HS-27A (cell line): ENCODE measurements around the gene RAD51B.

Source experiments
- DNase-seq: peaks from one replicate; pipeline ENCODE4 v3.0.0-alpha.2; 2012; ENCODE audit warnings: low read depth, missing footprints

The RAD51B gene

GRCh38 chr14:68553311-68553710 is 733.7 kb downstream of the RAD51B start:
- DNase-seq: no peak

DNA sequence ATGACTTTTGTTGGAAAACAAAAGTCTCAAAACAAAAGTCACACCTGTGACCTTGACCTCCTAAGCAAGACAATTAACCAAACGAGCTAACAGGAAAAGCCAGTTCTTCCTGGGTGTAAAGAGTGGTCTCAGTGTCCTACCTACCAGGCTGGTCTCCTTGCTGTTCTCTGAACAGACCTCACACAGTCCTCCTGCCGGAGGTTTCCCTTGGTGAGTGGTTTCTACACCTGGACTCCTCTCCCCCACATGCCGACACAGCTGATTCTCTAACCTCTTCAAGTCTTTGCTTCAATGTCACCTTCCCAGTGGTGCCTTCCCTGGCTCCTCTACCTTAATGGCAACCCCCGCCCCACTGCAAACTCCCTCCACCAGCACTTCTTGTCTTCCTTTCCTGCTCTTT is 734.7 kb downstream of the RAD51B start:
- no peak for DNase-seq

GRCh38 chr14:68556253-68556652 is 736.7 kb downstream of the RAD51B start:
- DNase-seq: no peak

GRCh38 chr14:68557648-68558047 is 738.1 kb downstream of the RAD51B start:
- DNase-seq: no peak

GRCh38 chr14:68558096-68558495 is 738.5 kb downstream of the RAD51B start:
- no peak for DNase-seq

GRCh38 chr14:68559949-68560348 is 740.4 kb downstream of the RAD51B start:
- DNase-seq: no peak

DNA sequence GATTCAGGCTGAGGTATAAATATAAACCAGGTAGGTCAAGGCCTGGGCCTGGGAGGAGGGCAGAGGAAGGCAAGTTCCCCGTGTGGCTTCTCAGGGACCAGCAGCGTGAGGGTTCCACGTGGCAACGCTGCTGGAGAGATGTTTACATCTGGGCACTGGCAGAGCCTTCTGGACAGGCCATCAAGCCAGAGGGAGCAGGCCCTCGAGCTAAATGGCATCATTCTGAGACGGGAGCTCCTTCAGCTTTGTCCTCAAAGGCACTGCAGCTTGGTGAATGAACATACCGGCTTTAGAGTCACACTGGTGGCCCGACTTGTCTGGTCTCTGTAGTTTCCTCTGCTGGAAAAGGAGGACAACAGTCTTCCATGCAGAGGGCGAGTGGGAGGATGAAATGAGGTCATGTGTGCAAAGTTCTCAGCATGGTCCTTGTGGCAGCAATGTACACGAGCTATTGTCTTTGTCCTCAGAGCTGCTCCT is 742.0 kb downstream of the RAD51B start:
- no peak for DNase-seq

DNA sequence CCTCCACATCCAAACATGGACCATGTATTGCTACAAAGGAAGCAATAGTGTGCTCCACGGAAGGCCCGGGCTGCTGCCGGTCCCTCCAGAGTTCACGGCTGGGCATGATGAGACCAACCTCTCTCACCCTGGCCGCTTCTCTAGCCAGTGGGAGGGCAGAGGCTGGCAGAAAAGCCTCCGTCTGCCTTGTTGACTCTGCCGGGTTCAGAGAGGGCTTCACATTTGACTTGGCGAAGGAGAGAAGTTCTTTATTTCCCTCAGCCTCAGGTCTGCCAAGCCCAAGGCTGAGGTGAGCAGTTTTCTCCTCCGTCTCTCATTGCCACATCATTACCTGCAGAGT is 743.3 kb downstream of the RAD51B start:
- DNase-seq: no peak

DNA sequence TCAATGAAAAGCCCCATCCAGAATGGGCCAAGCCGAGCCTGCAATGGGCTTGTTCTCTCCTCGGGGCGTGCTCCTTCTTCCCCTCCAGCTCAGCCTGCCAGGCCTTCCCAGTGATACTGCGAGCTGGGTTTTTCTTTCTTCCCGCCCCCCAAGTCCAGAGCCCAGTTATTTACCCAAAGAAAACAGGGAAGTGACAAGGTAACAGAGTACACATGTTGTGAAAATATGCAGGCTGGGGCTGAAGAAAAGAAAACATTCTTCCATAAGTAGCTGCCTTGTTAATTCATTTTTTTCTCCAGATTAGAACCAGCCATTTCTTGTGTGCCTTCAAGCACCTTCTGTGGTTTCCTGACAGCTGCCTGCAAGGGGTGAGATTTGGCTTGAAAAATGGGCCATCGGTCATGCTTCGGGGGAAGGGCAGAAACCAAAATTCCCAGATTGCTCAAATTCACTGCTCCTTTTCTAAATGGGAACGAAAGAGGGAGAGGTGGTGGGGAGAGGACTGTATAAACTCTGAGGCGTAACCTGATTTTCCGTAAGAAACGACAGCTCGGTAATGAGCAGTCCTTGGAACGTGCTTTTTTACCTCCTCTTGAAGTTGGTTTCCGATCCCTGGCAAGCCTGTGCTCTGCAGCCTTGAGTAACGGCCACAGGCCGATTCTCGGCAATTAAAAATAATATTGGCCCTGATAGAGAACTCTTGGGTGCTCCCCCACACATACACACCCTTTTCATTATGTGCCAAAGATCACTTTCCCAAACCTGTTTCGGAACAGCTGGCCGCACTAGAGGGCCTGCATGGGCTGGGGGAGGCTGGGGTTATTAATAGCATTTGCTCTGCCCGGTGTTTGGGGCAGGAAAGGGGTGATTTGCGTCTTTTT is 743.9 kb downstream of the RAD51B start:
- no peak for DNase-seq

GRCh38 chr14:68564191-68564825 is 744.7 kb downstream of the RAD51B start:
- DNase-seq: no peak

DNA sequence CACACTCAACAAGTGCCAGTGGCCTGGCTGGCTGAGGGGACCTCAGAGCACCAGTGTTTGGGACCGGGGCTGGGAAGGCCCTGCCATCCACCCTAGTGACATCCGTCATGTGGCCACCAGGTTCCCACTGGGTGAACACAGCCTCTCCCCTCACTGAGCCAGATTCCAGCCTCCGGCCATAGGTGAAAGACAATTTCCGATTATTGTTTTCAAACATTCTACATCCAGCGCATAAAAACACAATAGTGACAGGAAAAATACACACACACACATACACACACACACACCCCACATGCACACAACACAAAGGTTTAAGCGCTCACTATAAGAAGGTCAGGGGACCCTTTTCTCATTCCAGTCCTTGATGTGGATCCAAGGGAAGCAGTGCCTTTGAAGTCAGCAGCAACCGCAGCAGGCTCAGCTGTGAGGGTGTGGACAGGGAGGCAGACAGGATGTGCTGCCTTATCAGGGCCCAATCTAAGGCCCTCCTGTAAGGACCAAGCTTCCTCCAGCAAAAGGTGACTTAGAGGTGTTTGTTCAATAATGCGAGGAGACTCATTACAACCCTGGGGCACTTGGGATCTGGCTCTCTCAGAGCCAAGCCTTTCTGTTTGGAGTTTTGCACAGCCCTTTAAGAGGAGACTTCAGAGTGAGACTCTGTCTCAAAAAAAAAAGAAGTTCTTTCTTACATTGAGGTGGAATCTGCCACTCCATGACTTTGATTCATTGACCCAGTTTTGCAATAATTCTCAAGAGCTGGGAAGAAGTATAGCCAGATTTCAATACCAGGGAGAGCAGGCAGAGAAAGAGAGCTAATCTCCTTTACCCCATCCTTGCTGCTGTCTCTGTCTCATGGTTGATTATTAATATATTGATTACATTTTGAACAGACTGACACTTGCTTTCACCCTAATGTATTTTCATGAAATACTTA is 745.5 kb downstream of the RAD51B start:
- DNase-seq: no peak

- no peak for DNase-seq
Measured at GRCh38 chr14:68566075-68566474, 746.5 kb downstream of the RAD51B start.

DNA sequence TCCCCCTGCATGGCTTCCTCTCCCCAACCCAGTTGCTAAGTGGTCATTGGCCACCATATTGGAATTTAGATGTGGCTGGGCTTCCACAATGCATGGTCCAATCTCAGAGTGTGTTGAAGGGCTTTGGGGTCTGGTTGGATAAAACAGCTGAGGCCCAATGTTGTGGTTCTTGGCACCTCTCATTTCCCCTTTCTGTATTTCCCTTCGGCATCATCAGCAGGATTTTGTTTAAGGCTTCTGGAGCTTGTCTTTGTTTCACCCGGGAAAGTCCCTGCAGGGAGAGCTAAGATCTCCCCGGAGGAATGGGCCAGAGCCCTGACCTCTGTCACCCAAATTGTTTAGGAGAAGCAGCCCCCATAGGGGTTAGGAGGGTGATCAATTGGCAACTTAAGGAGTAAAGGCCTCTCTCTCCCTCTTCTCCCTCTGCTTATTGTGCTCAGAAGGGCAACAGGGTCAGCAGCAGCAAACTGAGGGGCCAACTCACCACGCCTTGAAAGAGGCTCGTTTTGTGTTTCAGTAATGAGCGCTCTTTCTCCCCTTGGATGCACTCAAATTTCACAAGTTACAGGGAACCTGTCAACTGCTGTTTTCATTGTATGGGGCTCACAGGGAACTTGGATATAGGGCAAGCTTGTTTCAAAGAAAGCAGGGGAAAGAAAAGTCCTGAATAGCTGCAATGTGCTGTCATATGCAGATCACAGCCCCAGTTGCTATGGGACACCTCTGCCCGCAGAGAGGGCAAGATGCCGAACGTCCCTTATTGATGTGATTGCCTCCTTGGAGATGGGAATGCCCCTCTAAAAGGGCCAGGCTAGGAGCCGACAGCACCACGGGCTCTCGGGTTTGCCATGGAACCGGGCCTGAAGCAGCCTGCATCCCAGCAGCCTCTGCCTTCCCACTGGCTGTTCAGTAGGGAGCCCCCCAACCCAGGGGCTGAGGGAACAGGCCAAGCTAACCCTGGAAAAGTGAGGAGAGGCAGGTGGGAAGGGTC is 749.6 kb downstream of the RAD51B start:
- DNase-seq: no peak

GRCh38 chr14:68569970-68570409 is 750.4 kb downstream of the RAD51B start:
- no peak for DNase-seq

GRCh38 chr14:68571114-68571591 is 751.6 kb downstream of the RAD51B start:
- DNase-seq: no peak

- DNase-seq: no peak
Measured at GRCh38 chr14:68571928-68572525, 752.4 kb downstream of the RAD51B start.

DNA sequence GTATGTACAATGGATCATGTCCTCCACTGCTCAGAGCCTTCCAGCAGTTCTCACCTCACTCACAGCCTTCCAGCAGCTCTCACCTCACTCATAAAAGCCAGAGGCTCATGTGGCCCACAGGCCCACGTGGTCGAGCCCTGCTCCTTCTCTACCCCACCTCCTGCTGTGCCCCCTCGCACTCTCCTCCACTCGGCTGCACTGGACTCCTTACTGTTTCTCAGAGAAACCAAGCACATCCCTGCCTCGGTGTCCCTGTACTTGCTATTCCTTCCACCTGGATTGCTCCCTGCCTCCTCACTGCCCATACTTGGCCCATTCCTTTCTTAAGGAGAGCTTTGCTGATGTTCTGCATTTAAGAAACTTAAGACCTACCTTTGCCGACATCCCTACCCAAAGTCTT is 753.5 kb downstream of the RAD51B start:
- DNase-seq: no peak

DNA sequence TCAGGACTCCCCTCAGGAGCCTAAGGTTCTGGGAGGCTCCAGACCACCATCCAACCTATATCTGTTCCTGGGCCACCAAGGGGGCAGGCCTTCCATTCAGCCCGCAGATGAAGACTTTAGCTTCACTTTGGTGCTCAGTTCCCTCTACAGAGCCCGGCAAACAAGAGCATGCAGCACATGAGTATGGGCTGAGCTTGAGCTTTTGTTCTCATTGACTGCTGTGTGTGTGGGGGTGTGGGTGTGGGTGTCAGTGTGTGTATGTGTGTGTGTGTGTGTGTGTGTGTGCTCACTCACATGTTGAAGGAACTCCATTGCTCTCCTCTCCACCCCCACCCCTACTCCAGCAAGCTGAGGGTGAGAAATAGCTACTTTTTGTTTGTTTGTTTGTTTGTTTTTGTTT is 754.1 kb downstream of the RAD51B start:
- no peak for DNase-seq

DNA sequence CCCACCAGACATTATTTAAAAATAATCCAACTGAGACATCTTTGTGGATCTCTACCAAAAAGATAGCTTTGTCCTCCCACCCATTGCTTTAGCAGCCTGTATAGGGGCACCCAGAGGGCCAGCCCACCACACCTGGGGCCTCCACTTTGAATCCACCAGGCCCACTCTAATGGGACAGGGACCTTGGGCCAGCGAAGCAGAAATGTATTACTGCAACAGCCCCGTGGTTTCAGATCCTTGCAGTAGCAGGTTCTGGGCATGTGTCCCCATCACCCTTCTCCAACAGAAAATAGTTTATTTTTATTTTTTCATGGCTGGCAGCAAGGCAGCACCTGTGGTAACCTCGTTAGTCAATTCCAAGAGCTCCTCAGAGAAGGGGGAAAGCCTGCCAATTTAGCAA is 754.9 kb downstream of the RAD51B start:
- no peak for DNase-seq

- peak; percentile 41 for DNase-seq
Measured at GRCh38 chr14:68574906-68575305, 755.3 kb downstream of the RAD51B start.

DNA sequence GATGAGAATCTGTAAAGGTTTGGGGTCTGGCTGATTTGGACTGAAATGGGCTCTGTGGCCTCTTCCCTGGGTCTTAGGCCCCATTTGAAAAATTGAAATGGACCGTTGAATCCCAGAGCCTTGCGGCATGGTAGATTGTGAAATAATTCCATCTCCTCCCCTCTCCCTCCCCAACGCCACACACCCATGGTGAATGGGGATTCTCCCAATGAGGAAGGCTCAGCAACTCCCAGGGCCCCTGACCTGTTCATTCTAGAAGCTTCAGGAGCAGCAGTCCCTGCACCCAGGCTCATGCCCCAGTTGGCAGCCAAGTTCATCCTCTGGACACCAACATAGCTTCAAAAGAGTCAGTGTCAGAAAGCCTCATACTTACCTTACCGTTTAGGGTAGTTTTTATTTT is 755.8 kb downstream of the RAD51B start:
- no peak for DNase-seq
